Measurements from ENCODE around the gene ARHGAP26.

The ARHGAP26 gene

GRCh38 chr5:142833517-142834449 lies 63.6 kb downstream of the ARHGAP26 start:
- DNase-seq: no peak

GRCh38 chr5:142834504-142834903 lies 64.3 kb downstream of the ARHGAP26 start:
- DNase-seq: no peak

- no peak for DNase-seq
Observed at GRCh38 chr5:142835540-142835939, 65.4 kb downstream of the ARHGAP26 start.

GRCh38 chr5:142836048-142836447 lies 65.9 kb downstream of the ARHGAP26 start:
- DNase-seq: no peak

DNA sequence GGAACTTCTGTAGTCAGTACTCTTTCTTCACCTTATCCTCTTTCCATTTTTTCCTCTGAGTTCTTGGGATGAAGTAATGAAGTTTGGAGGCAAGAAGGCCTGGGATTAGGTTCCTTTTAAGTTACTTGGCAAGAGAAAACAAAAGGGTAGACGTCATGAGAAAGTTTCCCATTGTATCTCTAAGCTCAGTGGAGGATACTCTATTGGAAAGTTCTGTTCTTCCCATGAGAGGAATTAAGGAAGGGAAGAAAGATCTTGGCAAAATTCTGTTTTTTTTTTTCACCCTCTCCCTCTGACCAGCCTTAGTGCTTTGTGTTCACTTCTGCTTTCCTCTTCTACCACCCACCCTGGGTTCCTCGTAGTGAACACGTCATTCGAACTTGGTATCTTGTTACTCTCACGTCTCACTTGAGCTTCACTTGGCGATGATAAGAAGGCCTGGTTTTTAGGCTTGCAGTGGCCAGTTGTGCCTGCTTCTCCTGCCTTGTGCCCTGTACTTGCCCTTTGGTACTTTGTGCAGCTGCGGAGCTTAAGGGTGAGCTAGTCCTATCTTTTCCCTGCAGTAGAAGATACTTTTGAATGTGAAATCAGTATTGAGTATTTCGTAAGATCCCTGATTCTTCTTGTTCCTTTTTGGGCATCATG lies 67.0 kb downstream of the ARHGAP26 start:
- no peak for DNase-seq

DNA sequence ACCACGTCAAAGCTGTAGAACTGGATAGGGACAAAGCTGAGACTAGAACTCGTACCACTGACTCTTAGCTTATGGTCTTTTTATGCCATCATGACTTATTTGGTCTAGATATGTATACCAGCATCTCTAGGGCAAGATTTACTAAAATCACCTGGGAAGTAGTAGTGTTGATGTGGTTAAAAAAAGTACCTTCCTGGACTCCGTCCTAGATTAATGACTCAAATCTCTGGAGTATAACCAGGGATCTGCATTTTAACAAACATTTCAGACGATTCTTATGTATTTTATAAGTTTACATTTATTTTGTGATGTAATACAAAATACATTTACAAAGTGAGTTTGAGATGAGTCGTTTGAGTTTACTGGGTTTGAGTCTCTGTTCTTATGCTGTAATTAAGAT lies 68.7 kb downstream of the ARHGAP26 start:
- DNase-seq: no peak

DNA sequence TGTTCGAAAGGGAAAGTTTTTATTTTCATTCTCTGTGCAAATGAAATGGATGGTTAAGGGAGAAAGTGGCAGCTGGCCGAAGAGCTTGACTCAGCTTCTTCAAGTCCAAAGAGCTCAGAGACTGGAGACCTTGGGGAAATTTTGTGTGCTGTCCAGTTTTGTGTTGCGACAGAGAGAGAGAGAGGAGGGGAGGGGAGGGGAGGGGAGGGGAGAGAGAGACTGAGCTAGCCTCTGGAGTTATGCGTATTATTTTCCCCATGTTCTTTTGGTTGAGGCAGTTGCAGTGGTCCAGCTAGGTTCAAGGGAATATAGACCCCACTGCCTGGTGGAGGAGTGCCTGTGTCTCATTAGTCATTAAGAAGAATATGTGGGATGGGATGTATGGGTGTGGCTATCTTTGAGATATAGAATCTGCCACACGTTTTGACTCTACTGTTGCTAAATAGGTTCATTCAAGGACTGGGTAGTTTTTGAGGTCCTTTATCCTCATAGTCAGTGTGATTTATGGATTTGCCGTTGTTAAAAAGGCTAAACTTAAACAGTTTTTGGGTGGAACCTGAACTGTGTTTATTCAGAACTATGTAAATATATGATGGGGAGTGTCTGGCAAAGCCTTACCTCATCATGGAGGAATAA lies 69.7 kb downstream of the ARHGAP26 start:
- no peak for DNase-seq

DNA sequence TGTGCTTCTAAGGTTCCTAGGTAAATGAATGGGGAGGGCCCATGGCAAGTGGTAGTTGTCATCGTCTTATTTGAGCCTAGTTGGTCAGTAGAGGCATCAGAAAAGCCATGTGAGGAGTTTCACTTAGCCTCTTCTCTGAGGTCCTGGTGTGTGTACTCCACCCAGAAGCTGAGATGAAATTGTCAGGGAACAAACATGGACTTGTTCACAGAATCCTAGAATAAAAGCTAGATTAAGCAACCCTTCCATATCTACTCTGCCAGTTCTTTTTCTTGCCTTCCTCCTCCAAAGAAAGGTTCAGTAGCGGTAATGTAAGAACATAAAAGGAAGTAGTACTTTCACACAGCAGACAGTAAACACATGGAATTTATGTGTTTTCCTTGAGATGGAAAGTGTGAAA lies 70.4 kb downstream of the ARHGAP26 start:
- DNase-seq: no peak

- DNase-seq: no peak
Observed at GRCh38 chr5:142841511-142842265, 71.5 kb downstream of the ARHGAP26 start.

GRCh38 chr5:142842994-142843905 lies 73.1 kb downstream of the ARHGAP26 start:
- DNase-seq: no peak

DNA sequence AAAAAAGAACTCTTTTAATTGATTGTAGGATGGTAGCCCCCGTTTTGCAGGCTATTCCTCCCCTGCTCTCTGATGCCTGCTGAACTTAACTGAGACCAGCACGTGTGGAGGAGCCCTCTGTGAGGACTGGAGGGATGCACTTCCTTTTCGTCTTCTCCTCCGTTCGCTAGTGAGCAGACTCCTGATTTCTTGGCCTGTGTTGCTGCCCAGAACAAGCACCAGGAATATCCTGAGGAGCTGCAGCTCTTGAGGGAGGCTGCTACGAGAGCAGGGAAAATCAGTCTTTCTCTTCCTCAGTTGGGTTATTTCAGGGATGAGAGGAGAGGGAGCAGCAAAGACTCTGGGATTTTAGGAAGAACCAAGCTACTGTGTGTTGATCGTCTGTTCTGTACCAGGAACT lies 74.7 kb downstream of the ARHGAP26 start:
- no peak for DNase-seq

- DNase-seq: no peak
Observed at GRCh38 chr5:142845402-142845921, 75.3 kb downstream of the ARHGAP26 start.

DNA sequence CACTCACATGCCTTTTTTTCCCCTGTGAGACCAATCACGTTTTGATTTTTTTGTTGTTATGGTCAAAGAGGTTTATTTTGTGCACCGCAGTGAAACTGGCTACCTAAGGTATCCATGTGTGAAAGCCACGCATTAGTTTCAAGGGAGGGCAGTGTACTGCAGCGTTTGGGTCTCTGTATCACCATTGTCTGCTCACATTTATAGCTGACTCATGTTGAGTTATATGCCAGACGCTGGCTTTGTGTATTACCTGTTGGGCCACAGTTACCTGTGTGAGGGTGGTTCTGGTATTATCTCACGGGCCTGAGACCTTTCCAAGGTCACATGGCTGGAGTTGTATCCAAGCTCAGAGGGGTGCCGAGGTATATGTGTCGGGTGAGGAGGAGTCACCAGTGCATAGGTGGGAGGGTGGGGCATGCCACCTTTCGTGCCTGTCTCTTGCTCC lies 75.8 kb downstream of the ARHGAP26 start:
- DNase-seq: no peak

GRCh38 chr5:142846406-142846805 lies 76.2 kb downstream of the ARHGAP26 start:
- no peak for DNase-seq

DNA sequence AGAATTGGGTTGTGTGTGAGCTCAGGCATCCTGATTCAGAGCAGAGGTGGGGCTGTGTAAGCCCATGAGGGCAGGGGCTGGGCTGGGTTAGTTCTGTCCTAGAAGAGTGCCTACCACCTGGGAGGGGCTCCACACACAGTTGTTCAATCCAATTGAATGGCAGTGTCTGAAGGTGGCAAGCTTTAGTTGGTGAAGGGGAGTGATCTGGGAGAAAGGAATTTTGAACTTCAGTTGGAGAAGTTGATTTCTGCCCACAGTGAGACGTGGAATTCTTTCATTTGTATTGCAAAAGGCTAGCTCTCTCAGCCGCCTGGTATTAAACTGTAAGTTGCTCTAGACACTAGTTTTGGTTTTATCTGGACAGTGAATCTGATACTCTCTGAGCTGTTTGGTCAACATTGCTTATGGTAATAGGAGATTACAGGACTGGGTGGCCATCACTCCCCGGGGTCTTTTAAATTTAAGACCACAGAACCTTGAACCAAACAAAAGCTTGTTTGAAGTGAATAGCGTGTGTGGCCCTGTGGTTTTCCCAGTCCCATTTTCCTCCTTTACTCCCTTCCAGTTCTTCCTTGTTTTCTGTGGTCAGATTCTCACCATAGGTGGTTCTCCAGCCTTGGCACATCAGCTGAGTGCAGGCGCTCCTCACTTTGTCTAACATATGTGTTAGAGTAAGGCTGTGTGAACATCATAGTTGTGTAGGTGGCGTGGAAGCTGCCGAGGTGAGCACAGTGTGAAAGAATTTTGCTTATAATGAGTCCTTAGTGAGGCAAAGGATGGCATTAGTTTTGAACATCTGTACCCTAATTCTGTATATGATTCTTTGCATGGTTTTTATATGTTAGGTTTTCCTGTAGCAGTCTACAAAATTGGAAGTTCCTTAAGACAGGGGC lies 78.0 kb downstream of the ARHGAP26 start:
- DNase-seq: no peak

DNA sequence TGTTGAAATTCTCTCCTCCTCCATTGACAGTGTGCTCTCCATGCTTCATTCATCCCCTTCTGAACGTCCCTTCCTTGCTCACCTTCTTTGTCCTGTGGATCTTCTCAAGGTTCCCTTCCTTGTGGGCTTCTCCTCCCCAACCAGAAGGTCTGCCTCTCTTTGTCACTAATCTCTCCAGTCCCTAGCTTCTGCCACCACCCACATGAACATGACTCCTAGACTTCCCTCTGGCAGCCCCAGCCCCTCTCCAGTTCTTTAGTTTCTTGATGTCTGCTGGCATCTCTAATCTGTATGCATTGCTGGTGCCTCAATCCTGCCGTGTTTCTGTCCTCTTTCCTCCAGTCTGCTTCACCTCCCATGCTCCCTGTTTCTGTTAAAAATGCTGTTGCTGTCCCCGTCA lies 79.3 kb downstream of the ARHGAP26 start:
- DNase-seq: no peak

DNA sequence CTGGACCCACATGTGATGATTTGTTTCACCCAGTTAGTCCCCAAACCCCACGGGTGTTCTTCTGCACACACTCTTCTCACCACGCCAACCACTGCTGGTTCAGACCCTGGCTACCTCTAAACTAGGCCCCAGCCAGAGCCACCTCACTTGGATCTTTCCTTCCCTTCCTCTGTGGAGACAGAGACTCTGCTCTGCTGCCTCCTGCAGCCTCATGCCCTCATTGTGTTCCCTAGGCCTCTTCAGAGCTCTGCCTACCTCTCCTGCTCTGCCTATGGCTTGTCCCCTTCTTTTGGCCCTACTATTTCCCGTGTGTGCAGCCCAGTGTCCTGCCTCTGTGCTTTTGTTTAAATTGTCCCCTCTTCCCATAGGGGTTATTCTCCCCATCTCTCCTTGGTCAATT lies 79.7 kb downstream of the ARHGAP26 start:
- no peak for DNase-seq

DNA sequence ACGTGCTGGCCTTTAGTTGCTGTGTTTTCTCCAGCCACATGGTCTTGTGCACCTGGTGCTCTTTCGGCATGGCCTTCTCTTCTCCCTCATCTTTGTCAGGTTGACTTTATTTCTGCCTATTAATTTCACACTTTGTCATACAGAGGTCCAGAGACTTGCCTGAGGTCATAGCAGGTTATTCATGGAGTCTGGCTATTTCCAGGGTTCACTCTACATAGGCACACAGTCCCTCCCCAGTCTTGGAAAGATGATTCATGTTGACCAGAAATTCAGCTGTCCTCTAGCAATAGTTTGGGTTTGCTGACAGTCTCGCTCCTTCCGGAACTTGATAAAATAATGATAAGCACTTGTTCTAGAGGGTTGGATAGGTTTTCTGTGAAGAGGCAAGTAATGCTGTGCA lies 81.6 kb downstream of the ARHGAP26 start:
- no peak for DNase-seq

DNA sequence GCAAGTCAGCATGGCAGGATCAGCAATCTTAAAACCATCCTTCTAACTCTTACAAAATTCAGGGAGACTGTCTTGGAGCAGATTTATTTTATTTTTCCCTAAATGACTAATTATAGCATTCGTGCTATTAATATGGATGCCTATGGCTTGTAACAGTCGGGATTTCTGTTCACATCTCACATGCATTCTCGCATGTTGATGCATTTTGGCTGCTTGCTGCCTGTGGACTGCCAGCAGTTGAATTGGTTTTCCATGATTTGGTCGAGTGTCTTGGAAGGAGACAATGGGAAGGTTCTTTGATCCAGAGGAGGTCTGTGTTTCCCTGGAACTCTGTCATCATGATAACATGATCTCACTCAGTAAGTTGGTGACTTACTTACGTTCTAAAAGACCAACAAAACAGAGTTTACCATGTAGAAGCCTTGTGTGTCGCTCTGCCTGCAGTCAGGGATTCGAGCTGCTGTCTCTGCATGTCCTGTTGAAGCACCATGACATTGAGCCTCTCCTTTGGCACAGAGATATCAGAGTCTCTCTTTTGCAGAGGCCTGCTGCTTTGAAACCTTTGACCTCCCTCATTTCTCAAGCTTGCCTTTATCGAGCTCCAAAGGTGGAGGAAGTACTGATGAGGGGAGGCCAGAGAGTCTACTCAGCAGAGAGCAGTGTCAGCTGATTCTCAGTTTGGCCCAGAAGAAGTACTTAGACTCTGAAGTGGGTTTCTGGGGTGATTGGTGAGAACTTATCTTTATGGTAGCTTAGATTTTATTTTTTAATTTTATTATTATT lies 82.4 kb downstream of the ARHGAP26 start:
- DNase-seq: no peak

GRCh38 chr5:142853682-142854081 lies 83.5 kb downstream of the ARHGAP26 start:
- DNase-seq: peak; percentile 38
